NCI-H748 treated with DMSO at 0.1 percent for 48 hours (cell line): Measurements from ENCODE around the gene EMC10.
"Not testable (repeated sequence)": the region's sequence is repeated elsewhere in the genome, so short reads cannot be mapped to it uniquely, and the experiment has no call there.

Experiments
- DNase-seq: peaks from one replicate; lab custom pipeline; 2025; lab: John Stamatoyannopoulos, UW

EMC10 gene

GRCh38 chr19:50451223-50451534 is 25.1 kb upstream of the EMC10 start:
- no peak for DNase-seq

- DNase-seq, result no peak
These were observed 23.1 kb upstream of the EMC10 start for GRCh38 chr19:50453243-50453642.

- no peak for DNase-seq
These were observed 20.3 kb upstream of the EMC10 start for GRCh38 chr19:50455992-50456391.

GRCh38 chr19:50457300-50457699 is 19.0 kb upstream of the EMC10 start:
- no peak for DNase-seq

- no peak for DNase-seq
These were observed 17.8 kb upstream of the EMC10 start for GRCh38 chr19:50458396-50459066.

- DNase-seq, result no peak
These were observed 17.2 kb upstream of the EMC10 start for GRCh38 chr19:50459067-50459456.

GRCh38 chr19:50459638-50460037 is 16.7 kb upstream of the EMC10 start:
- no peak for DNase-seq

- no peak for DNase-seq
These were observed 16.0 kb upstream of the EMC10 start for GRCh38 chr19:50460161-50460765.

- peak; percentile 68 for DNase-seq
These were observed 15.0 kb upstream of the EMC10 start for GRCh38 chr19:50461066-50461875.

- no peak for DNase-seq
These were observed 13.3 kb upstream of the EMC10 start for GRCh38 chr19:50462970-50463369.

GRCh38 chr19:50464348-50464747 is 12.0 kb upstream of the EMC10 start:
- no peak for DNase-seq

- no peak for DNase-seq
These were observed 11.3 kb upstream of the EMC10 start for GRCh38 chr19:50465000-50465399.

GRCh38 chr19:50465986-50466705 is 10.2 kb upstream of the EMC10 start:
- DNase-seq, result peak; percentile 76

GRCh38 chr19:50466706-50467039 is 9.6 kb upstream of the EMC10 start:
- DNase-seq, result no peak

- no peak for DNase-seq
These were observed 8.7 kb upstream of the EMC10 start for GRCh38 chr19:50467566-50467965.

- DNase-seq, result no peak
These were observed 7.5 kb upstream of the EMC10 start for GRCh38 chr19:50468818-50469217.

- DNase-seq, result not testable (repeated sequence)
These were observed 3.0 kb upstream of the EMC10 start for GRCh38 chr19:50473336-50473735.

GRCh38 chr19:50475101-50475568 is 1.2 kb upstream of the EMC10 start:
- no peak for DNase-seq

- DNase-seq, result no peak
These were observed 527 bp upstream of the EMC10 start for GRCh38 chr19:50475736-50476223.

- no peak for DNase-seq
These were observed 566 bp downstream of the EMC10 start for GRCh38 chr19:50476907-50477238.

GRCh38 chr19:50477751-50478515 is 1.6 kb downstream of the EMC10 start:
- DNase-seq, result no peak
